Body of pancreas (tissue), 4 donors: ENCODE data around the gene PALMD. TPM values are rescaled to one million over a fixed set of nuclear protein-coding genes. Genes with fewer than 3 reads are reported as not detected.

Experiments used
- ATAC-seq: fragments of 150-250 bp; one replicate; pipeline ENCODE4 v1.9.1; 2016
- DNase-seq, 4 donors: peaks; one replicate each; pipeline ENCODE4 v3.0.0-alpha.2; 2019
- H3K27ac ChIP-seq, 4 donors: fragments of 200-600 bp; sonication (generic); 1 replicate in 3 of 4; 2 replicates in 1 of 4; pipeline versions ENCODE4 v1.5.1 to v1.6.1; 2016 to 2019; ENCODE audit warnings: mild to moderate bottlenecking in 1 of 4, mixed read lengths in 1 of 4, moderate library complexity in 1 of 4
- H3K27me3 ChIP-seq, 2 donors: fragments of 200-600 bp; sonication (generic); one replicate each; pipeline ENCODE4 v1.6.0; 2016; ENCODE audit warnings: mild to moderate bottlenecking in 1 of 2
- H3K36me3 ChIP-seq, 2 donors: fragments of 200-600 bp; sonication (generic); replicated peaks in 1 of 2; 2 replicates each; pipeline ENCODE4 v1.5.1; 2016; ENCODE audit warnings: low read depth in 2 of 2; ENCODE audit not compliant: insufficient read depth in 1 of 2
- H3K4me1 ChIP-seq: fragments of 200-600 bp; sonication (generic); one replicate; pipeline ENCODE4 v1.6.0; 2016
- H3K4me3 ChIP-seq, 2 donors: fragments of 200-600 bp; sonication (generic); 1 replicate in 1 of 2; 2 replicates in 1 of 2; pipeline ENCODE4 v1.5.1; 2016 to 2019
- H3K9me3 ChIP-seq, 3 donors: fragments of 200-600 bp; sonication (generic); 1 replicate in 2 of 3; 2 replicates in 1 of 3; pipeline ENCODE4 v1.5.1; 2016
- POLR2A ChIP-seq, 3 donors: fragments of 450-650 bp; IDR thresholded peaks; one replicate each; pipeline ENCODE4 v1.6.1; 2016; ENCODE audit warnings: antibody characterized with exemption in 3 of 3, mild to moderate bottlenecking in 2 of 3
- WGBS, 2 donors: methylation state at CpG; one replicate each; pipeline ENCODE4 v1.1.5; 2017; 5-methylcytosine and 5-hydroxymethylcytosine counted together
- intact Hi-C: fragments of 100-400 bp; cut with DNase I; formaldehyde crosslinking; loops from one replicate; pipeline ENCODE4 v1.15.1; 2023
- total RNA-seq, 2 donors: library from RNA; depleted of rRNA; stranded (reverse); fragments of >200 nt; gene quantifications; one replicate each; pipeline ENCODE4 v1.1.0, GENCODE V29; 2016
- TF ChIP-seq, protein P1 (sequence below), 7 experiments: fragments of 450-650 bp in 4 of 7; fragments of 200-600 bp in 3 of 7; sonication (generic) in 3 of 7; IDR thresholded peaks; one replicate each; pipeline ENCODE4 v1.5.1; 2016 to 2019; ENCODE audit warnings: antibody characterized with exemption in 7 of 7

The PALMD gene
- total RNA-seq, 2 donors from 2014 or later, result 8.0 to 13.5 TPM

DNA sequence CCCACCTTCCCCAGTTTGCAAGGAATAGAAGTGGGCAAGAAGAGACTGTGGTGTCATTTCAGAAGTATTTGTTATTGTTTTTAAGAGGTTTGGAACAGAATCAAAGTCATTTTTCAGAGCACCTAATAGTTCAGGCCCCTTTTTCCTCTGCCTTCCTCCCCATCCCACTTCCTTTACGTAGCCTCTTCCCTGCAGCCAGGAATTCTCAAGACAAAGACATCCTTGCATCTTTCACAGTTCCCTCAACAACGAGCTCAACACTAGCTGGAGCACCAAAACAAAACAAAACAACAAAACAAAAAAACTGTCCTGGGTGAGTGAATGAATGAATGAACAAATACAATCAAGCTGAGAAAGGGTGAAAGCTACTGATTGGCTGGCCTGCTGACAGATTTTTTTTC is 7.0 kb downstream of the PALMD start:
- DNase-seq, result no peak
- H3K9me3 ChIP-seq, result no peaks in the 10 kb centered on the region
- H3K36me3 ChIP-seq, result no peaks in the 10 kb centered on the region
- intact Hi-C loops, result no loop called here
- no peak overlapping the region for H3K27ac ChIP-seq
- TF ChIP-seq POLR2A (IDR thresholded peaks at IDR 0.05), result no peak
- TF ChIP-seq, protein P1, sequence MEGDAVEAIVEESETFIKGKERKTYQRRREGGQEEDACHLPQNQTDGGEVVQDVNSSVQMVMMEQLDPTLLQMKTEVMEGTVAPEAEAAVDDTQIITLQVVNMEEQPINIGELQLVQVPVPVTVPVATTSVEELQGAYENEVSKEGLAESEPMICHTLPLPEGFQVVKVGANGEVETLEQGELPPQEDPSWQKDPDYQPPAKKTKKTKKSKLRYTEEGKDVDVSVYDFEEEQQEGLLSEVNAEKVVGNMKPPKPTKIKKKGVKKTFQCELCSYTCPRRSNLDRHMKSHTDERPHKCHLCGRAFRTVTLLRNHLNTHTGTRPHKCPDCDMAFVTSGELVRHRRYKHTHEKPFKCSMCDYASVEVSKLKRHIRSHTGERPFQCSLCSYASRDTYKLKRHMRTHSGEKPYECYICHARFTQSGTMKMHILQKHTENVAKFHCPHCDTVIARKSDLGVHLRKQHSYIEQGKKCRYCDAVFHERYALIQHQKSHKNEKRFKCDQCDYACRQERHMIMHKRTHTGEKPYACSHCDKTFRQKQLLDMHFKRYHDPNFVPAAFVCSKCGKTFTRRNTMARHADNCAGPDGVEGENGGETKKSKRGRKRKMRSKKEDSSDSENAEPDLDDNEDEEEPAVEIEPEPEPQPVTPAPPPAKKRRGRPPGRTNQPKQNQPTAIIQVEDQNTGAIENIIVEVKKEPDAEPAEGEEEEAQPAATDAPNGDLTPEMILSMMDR (IDR thresholded peaks at IDR 0.05), result no peak
- 47 to 48% methylated on average over 2 of the region's 2 CpGs for WGBS, 2 donors
- H3K4me1 ChIP-seq, result peaks cover 19% of the 10 kb centered on the region
- ATAC-seq, result no peak
- H3K27me3 ChIP-seq, result no peaks in the 10 kb centered on the region
- H3K4me3 ChIP-seq, result no peak overlapping the region

DNA sequence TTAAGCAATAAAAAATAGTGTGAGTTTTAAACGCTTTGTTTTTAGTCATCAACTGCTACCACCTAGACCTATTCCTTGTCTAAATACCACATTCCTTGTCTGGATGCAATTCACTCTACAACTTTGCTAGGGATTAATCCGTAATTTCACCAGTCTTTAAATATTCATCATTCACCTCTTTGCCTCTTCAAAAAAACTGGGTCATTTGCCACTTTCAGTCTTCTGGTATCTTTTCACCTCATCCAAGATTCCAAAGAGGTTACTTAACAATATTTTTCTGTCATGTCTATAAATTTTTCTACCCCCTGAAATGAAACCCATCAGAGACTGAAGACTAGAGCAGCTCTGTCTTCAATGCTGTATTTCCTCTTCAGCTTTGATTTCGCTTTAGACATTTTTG is 9.5 kb downstream of the PALMD start:
- ATAC-seq (no peak), DNase-seq (no peak)
- Histone ChIP-seq H3K36me3 (no peaks in the 10 kb centered on the region), H3K27me3 (no peaks in the 10 kb centered on the region), H3K4me3 (no peak overlapping the region), H3K27ac (no peak overlapping the region), H3K4me1 (peaks cover 8% of the 10 kb centered on the region), H3K9me3 (no peaks in the 10 kb centered on the region)
- intact Hi-C loops, result no loop called here
- TF ChIP-seq, protein P1 (IDR thresholded peaks at IDR 0.05), result no peak
- TF ChIP-seq POLR2A (IDR thresholded peaks at IDR 0.05), result no peak
- WGBS, 2 donors, result 74 to 75% methylated on average over 3 of the region's 3 CpGs

DNA sequence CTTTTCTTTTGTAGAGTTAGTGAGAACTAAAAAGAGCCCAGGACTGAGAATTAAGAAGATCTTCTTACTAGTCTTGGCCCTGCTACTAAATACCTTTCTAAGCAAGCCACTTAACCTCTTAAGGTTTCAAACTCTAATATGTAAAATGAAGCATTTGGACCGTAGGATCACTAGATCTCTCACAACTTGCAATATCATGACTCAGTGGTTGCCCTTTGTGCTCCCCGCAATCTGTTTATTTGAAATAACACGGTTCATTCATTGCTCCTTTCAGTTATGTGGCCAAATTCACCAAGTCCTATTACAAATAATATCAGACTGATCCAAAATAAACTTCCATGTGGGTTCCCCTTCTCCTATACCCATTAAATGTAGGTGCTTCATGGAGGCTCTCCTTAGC is 10.8 kb downstream of the PALMD start:
- Histone ChIP-seq H3K4me3 (no peak overlapping the region), H3K27ac (no peak overlapping the region), H3K27me3 (no peaks in the 10 kb centered on the region), H3K4me1 (no peaks in the 10 kb centered on the region), H3K36me3 (no peaks in the 10 kb centered on the region), H3K9me3 (no peaks in the 10 kb centered on the region)
- intact Hi-C loops, result no loop called here
- WGBS, 2 donors, result 71 to 82% methylated on average over 3 of the region's 3 CpGs
- DNase-seq (no peak), ATAC-seq (no peak)
- no peak for TF ChIP-seq POLR2A (IDR thresholded peaks at IDR 0.05)
- TF ChIP-seq, protein P1 (IDR thresholded peaks at IDR 0.05), result no peak

DNA sequence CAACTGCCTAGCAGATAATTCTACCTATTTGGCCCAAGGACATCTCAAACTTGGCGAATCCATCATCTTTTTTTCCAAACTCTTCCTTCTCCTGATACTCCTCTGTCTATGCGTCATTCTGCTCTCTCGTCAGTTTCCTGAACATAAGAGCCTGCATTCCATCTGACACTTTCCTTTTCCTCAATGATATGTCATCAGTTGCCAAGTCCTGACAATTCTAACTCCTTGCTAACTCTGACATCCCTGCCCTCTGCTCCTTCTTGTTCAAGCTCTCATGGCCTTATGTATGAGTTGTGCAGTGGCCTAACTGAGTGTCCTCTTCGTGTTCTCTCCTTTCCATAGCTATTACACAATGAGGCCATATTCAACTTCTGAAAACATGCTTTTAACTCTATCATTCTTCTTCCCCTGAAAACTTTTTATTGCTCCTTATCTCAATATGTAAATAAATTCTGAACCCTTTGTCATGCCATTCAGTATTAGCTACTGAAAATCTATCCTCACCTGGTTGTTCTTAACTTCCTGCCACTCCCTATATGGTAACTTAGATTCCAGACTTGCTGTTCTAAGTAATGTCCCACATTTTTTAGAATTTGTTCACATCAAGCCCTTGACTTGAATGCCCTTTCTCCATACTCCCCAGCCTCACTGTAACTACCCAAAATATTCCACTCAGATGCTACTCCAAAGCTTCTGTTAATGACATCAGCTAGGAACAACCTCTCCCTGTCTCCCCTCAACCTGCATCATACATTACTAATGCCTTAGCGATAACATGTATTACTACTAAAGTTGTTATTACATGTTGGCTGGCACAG is 11.5 kb downstream of the PALMD start:
- H3K27ac ChIP-seq, result no peak overlapping the region
- H3K36me3 ChIP-seq, result no peaks in the 10 kb centered on the region
- no peak for DNase-seq
- H3K9me3 ChIP-seq, result no peaks in the 10 kb centered on the region
- H3K27me3 ChIP-seq, result no peaks in the 10 kb centered on the region
- intact Hi-C loops, result no loop called here
- TF ChIP-seq, protein P1 (IDR thresholded peaks at IDR 0.05), result no peak
- TF ChIP-seq POLR2A (IDR thresholded peaks at IDR 0.05), result no peak
- ATAC-seq, result peak; percentile 33
- WGBS, 2 donors, result 59 to 66% methylated on average over 5 of the region's 5 CpGs
- no peaks in the 10 kb centered on the region for H3K4me1 ChIP-seq
- no peak overlapping the region for H3K4me3 ChIP-seq

DNA sequence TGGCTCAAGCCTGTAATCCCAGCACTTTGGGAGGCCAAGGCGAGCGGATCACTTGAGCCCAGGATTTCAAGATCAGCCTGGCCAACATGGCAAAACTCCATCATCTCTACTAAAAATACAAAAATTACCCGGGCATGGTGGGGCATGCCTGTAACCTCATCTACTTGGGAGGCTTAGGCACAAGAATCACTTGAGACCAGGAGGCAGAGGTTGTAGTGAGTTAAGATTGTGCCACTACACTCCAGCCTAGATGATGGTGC is 12.0 kb downstream of the PALMD start:
- Histone ChIP-seq H3K27me3 (no peaks in the 10 kb centered on the region), H3K4me1 (no peaks in the 10 kb centered on the region), H3K27ac (no peak overlapping the region), H3K4me3 (no peak overlapping the region), H3K36me3 (no peaks in the 10 kb centered on the region), H3K9me3 (no peaks in the 10 kb centered on the region)
- ATAC-seq (no peak), DNase-seq (no peak)
- TF ChIP-seq, protein P1 (IDR thresholded peaks at IDR 0.05), result no peak
- no peak for TF ChIP-seq POLR2A (IDR thresholded peaks at IDR 0.05)
- intact Hi-C loops, result no loop called here
- 85% methylated on average over 3 of the region's 3 CpGs for WGBS, 2 donors
